K562 (cell line): ENCODE data around the gene SYT14. TPM values are rescaled to one million over a fixed set of nuclear protein-coding genes. Genes with fewer than 3 reads are reported as not detected.

Experiments used
- ATAC-seq: fragments of 200-7000 bp; cut with Tn5 transposase; 3 replicates; pipeline ENCODE4 v1.9.1; 2020; ENCODE audit warnings: moderate library complexity
- BruUV-seq: library from RNA; stranded (reverse); fragments of 400-500 nt; replicated peaks from 2 replicates; lab custom pipeline; 2021; lab: Mats Ljungman, UMichigan
- CTCF ChIA-PET: fragments of 300-600 bp; formaldehyde crosslinking; extraction: SDS; loops from one replicate; lab custom pipeline; 2021; ENCODE audit warnings: low intra/inter-chr PET ratio; lab: Yijun Ruan, JAX
- POLR2A ChIA-PET: fragments of 300-600, 350-650 bp; sonication (Branson Sonifier 250); formaldehyde crosslinking; extraction: SDS; loops from one replicate; lab custom pipeline; 2021; ENCODE audit warnings: antibody characterized with exemption, inconsistent platforms; lab: Yijun Ruan, JAX
- DNase-seq, 4 experiments: peaks; one replicate each; pipeline versions ENCODE4 v3.0.0 to v3.0.0-alpha.2; 2011 to 2018; ENCODE audit warnings: low spot score in 3 of 4, mixed read lengths in 3 of 4; ENCODE audit errors: extremely low read depth in 1 of 4
- FAIRE-seq: peaks from 2 replicates; lab custom pipeline; 2011; peaks lifted over from hg19 to GRCh38; lab: Jason Lieb, UNC
- H2AFZ ChIP-seq: 2 replicates; pipeline ENCODE4 v1.6.0; 2011; ENCODE audit warnings: low read depth, low read length, control low read depth, inconsistent platforms
- H3K27ac ChIP-seq: fragments of 200-600 bp; 3 replicates; pipeline ENCODE4 v1.8.0; 2011; ENCODE audit warnings: low read depth, mild to moderate bottlenecking, control low read depth, inconsistent platforms, low read length, moderate library complexity, mixed read lengths; ENCODE audit errors: extremely low read depth
- H3K27me3 ChIP-seq, 2 experiments: fragments of 300-600 bp in 1 of 2; 2 replicates in 1 of 2; 3 replicates in 1 of 2; pipeline versions ENCODE4 v1.6.0 to v1.8.0; 2011; ENCODE audit warnings: inconsistent platforms in 2 of 2, low read length in 2 of 2, mild to moderate bottlenecking in 1 of 2, mixed read lengths in 1 of 2, moderate library complexity in 1 of 2; ENCODE audit not compliant: control insufficient read depth in 2 of 2, insufficient read depth in 2 of 2
- H3K36me3 ChIP-seq: fragments of 300-600 bp; 3 replicates; pipeline ENCODE4 v1.8.0; 2011; ENCODE audit warnings: mild to moderate bottlenecking, low read length, inconsistent platforms; ENCODE audit not compliant: control insufficient read depth, insufficient read depth
- H3K4me1 ChIP-seq, 2 experiments: fragments of 200-600 bp in 1 of 2; replicated peaks in 1 of 2; 2 replicates in 1 of 2; 3 replicates in 1 of 2; pipeline versions ENCODE4 v1.5.1 to v1.8.0; 2011; ENCODE audit warnings: inconsistent platforms in 2 of 2, low read length in 2 of 2, mild to moderate bottlenecking in 1 of 2, mixed read lengths in 1 of 2, moderate library complexity in 1 of 2; ENCODE audit not compliant: control insufficient read depth in 2 of 2, insufficient read depth in 2 of 2
- H3K4me2 ChIP-seq: 2 replicates; pipeline ENCODE4 v1.6.1; 2011; ENCODE audit warnings: low read length, control low read depth, inconsistent platforms, mixed read lengths; ENCODE audit not compliant: insufficient read depth
- H3K4me3 ChIP-seq: fragments of 200-600 bp; sonication (generic), shearing (Covaris generic); 2 replicates; pipeline ENCODE4 v1.5.1; 2016; ENCODE audit warnings: control low read depth, inconsistent platforms
- H3K79me2 ChIP-seq: fragments of 200-600 bp; 3 replicates; pipeline ENCODE4 v1.8.0; 2011; ENCODE audit warnings: low read length, inconsistent platforms; ENCODE audit not compliant: control insufficient read depth, insufficient read depth
- H3K9ac ChIP-seq, 2 experiments: 2 replicates each; pipeline versions ENCODE4 v1.6.0 to v1.6.1; 2011; ENCODE audit warnings: low read depth in 2 of 2, low read length in 2 of 2, control low read depth in 1 of 2, inconsistent platforms in 1 of 2, mild to moderate bottlenecking in 1 of 2, mixed read lengths in 1 of 2; ENCODE audit not compliant: insufficient read depth in 1 of 2
- H3K9me1 ChIP-seq: one replicate; pipeline ENCODE4 v1.6.0; 2011; ENCODE audit warnings: inconsistent platforms, mild to moderate bottlenecking, low read length, moderate library complexity; ENCODE audit not compliant: control insufficient read depth, insufficient read depth
- H3K9me3 ChIP-seq: replicated peaks from 2 replicates; pipeline ENCODE4 v1.5.1; 2011; ENCODE audit warnings: low read depth, low read length, inconsistent platforms; ENCODE audit not compliant: control insufficient read depth, insufficient read depth
- H4K20me1 ChIP-seq: replicated peaks from 2 replicates; pipeline ENCODE4 v1.6.1; 2011; ENCODE audit warnings: low read length, inconsistent platforms, mixed read lengths; ENCODE audit not compliant: control insufficient read depth, insufficient read depth
- CHD4 ChIP-seq: fragments of 200-600 bp; sonication (generic); IDR thresholded peaks from 3 replicates; pipeline ENCODE4 v1.6.1; 2012; ENCODE audit warnings: low read depth, mild to moderate bottlenecking, mixed read lengths, low read length, inconsistent platforms; ENCODE audit not compliant: insufficient read depth, insufficient replicate concordance, poor library complexity, severe bottlenecking
- EP400 ChIP-seq: fragments of 450-650 bp; IDR thresholded peaks from 2 replicates; pipeline ENCODE4 v1.6.1; 2017; ENCODE audit warnings: antibody characterized with exemption, mild to moderate bottlenecking, moderate library complexity
- FOXJ2 ChIP-seq: fragments of 200-800 bp; sonication (Bioruptor generic); IDR thresholded peaks from 2 replicates; pipeline ENCODE4 v1.6.1; 2016; ENCODE audit warnings: missing genetic modification characterization, missing compliant biosample characterization
- SMARCE1 ChIP-seq: fragments of 450-650 bp; IDR thresholded peaks from 2 replicates; pipeline ENCODE4 v1.7.1; 2016; ENCODE audit warnings: mild to moderate bottlenecking
- VEZF1 ChIP-seq: fragments of 200-800 bp; sonication (Bioruptor generic); IDR thresholded peaks from 2 replicates; pipeline ENCODE4 v1.6.1; 2017; ENCODE audit warnings: missing genetic modification characterization, missing compliant biosample characterization
- ZC3H11A ChIP-seq: IDR thresholded peaks from 2 replicates; pipeline ENCODE4 v1.6.1; 2012; ENCODE audit warnings: low read depth, low read length, improper control_type of control experiment
- ZNF764 ChIP-seq: fragments of 250-450 bp; sonication (Bioruptor Pico); IDR thresholded peaks from 2 replicates; pipeline ENCODE4 v1.4.0; 2020; ENCODE audit warnings: low read depth, mild to moderate bottlenecking, moderate library complexity
- ZSCAN32 ChIP-seq: fragments of 450-650 bp; formaldehyde crosslinking; IDR thresholded peaks from 2 replicates; pipeline ENCODE4 v1.4.0; 2020; ENCODE audit warnings: mild to moderate bottlenecking, moderate library complexity
- WGBS: fragments of 100-300 bp; shearing (Covaris generic); methylation state at CpG from one replicate; pipeline ENCODE4 v1.1.6; 2016; ENCODE audit warnings: low coverage, mixed read lengths; ENCODE audit not compliant: insufficient coverage; ENCODE audit errors: missing lambda C conversion rate; 5-methylcytosine and 5-hydroxymethylcytosine counted together
- in situ Hi-C: fragments of 300-500 bp; cut with MboI; formaldehyde crosslinking; loops from 4 replicates; pipeline ENCODE4 v1.15.0; 2018; ENCODE audit warnings: inconsistent platforms, mixed read lengths
- intact Hi-C: fragments of 100-400 bp; cut with micrococcal nuclease; formaldehyde crosslinking; loops from 2 replicates; pipeline ENCODE4 v1.14.2; 2022
- polyA plus RNA-seq, 8 experiments: library from polyadenylated mRNA; depleted of rRNA in 4 of 8; stranded (reverse) in 5 of 8; unstranded in 3 of 8; fragments of >200 nt; fragmentation: Nextera tagmentation in 2 of 8; fragmentation: Illumina TruSeq in 1 of 8; extraction: Ambion mirVana in 2 of 8; extraction: Trizol in 1 of 8; gene quantifications; 2 replicates each; pipeline versions ENCODE4 v1.2.1 to v1.2.3, GENCODE V29; 2011 to 2014; ENCODE audit warnings: inconsistent platforms in 1 of 8, missing spikeins in 1 of 8
- total RNA-seq, 7 experiments: library from RNA; depleted of rRNA in 6 of 7; stranded (reverse); fragments of >200 nt in 6 of 7; fragmentation: Illumina TruSeq in 2 of 7; extraction: Trizol in 2 of 7; gene quantifications; 2 replicates each; pipeline versions ENCODE4 v1.2.1 to v1.2.3, GENCODE V29; 2011 to 2021; ENCODE audit warnings: low replicate concordance in 1 of 7

The SYT14 gene
- total and polyA plus RNA-seq, 9 of the 15 experiments (the other 6 are each of a cell fraction or from before 2014, with no cell fraction given), result 0.01 to 0.04 TPM; not detected in 7

GRCh38 chr1:210201681-210202080 lies 263.7 kb downstream of the SYT14 start:
- Histone ChIP-seq H3K36me3 (no peaks in the 10 kb centered on the region), H3K79me2 (no peaks in the 10 kb centered on the region), H2AFZ (no peak overlapping the region), H4K20me1 (no peaks in the 10 kb centered on the region), H3K4me2 (no peak overlapping the region), H3K9me1 (no peaks in the 10 kb centered on the region), H3K4me1 (no peaks in the 10 kb centered on the region), H3K9ac (no peak overlapping the region), H3K9me3 (no peaks in the 10 kb centered on the region), H3K27ac (no peak overlapping the region), H3K27me3 (no peaks in the 10 kb centered on the region; a peak in 1 of 5 replicates), H3K4me3 (no peak overlapping the region)
- ChIA-PET CTCF (no interaction called here), POLR2A (no interaction called here)
- 0% methylated on average over 3 of the region's 3 CpGs for WGBS
- FAIRE-seq (no peak), DNase-seq (no peak), ATAC-seq (no peak)
- no TSS peak for BruUV-seq
- intact Hi-C loops, result no loop called here
- in situ Hi-C loops, result no loop called here
- TF ChIP-seq EP400 (no peak), ZNF764 (CRISPR knock-in tag) (no peak), VEZF1 (CRISPR knock-in tag) (no peak), SMARCE1 (no peak), CHD4 (no peak), FOXJ2 (tag) (no peak), ZC3H11A (no peak), ZSCAN32 (CRISPR knock-in tag) (no peak)
- TF ChIP-seq, all 486 proteins: peak for 0
